ENCODE results near the gene KLK1.

Gene KLK1

GRCh38 chr19:50844296-50844935 is 20.8 kb upstream of the KLK1 start:
- DNase-seq (ENCODE audit: low read depth in 1 of 2, low spot score in 1 of 2), result peak in 1 of 2 experiments; percentile 66
- no peak for TF ChIP-seq JUND (IDR thresholded peaks at IDR 0.05; ENCODE audit: low read depth)
- in situ Hi-C loops (cut with HindIII; ENCODE audit: low pct_unique_long_range_greater_than_20kb, low sequenced_read_pairs), result no loop called here

DNA sequence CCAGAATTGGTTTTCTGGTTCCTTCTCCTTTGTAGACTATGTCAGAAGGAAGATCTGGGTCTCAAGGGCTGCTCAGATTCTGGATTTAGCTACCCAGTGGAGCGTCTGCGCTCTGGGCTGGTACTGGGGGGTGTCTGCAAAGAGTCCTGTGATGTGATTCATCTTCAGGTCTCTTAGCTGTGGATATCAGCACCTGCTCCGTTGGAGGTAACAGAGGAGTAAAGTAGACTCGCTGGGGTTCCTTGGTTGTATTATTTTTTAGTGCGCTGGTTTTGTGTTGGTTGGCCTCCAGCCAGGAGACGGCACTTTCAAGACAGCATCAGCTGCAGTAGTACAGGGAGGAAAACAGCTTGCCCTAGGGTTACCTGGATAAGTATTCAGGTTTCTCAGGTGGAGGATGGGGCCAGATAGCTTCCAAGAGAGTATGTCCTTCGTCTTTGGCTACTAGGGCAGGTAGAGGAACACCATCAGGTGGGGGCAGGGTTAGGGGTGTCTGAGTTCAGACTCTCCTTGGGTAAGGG is 20.2 kb upstream of the KLK1 start:
- TF ChIP-seq JUND (IDR thresholded peaks at IDR 0.05; ENCODE audit: low read depth), result no peak
- in situ Hi-C loops (cut with HindIII; ENCODE audit: low pct_unique_long_range_greater_than_20kb, low sequenced_read_pairs), result no loop called here
- DNase-seq (ENCODE audit: low read depth in 1 of 2, low spot score in 1 of 2), result peak in 1 of 2 experiments; percentile 7

GRCh38 chr19:50843205-50843604 is 19.6 kb upstream of the KLK1 start:
- TF ChIP-seq JUND (IDR thresholded peaks at IDR 0.05; ENCODE audit: low read depth), result no peak
- in situ Hi-C loops (cut with HindIII; ENCODE audit: low pct_unique_long_range_greater_than_20kb, low sequenced_read_pairs), result no loop called here
- DNase-seq (ENCODE audit: low read depth in 1 of 2, low spot score in 1 of 2), result no peak

- TF ChIP-seq JUND (IDR thresholded peaks at IDR 0.05; ENCODE audit: low read depth), result no peak
- in situ Hi-C loops (cut with HindIII; ENCODE audit: low pct_unique_long_range_greater_than_20kb, low sequenced_read_pairs), result no loop called here
- DNase-seq (ENCODE audit: low read depth in 1 of 2, low spot score in 1 of 2), result no peak
These were observed 18.5 kb upstream of the KLK1 start for GRCh38 chr19:50842130-50842529.

DNA sequence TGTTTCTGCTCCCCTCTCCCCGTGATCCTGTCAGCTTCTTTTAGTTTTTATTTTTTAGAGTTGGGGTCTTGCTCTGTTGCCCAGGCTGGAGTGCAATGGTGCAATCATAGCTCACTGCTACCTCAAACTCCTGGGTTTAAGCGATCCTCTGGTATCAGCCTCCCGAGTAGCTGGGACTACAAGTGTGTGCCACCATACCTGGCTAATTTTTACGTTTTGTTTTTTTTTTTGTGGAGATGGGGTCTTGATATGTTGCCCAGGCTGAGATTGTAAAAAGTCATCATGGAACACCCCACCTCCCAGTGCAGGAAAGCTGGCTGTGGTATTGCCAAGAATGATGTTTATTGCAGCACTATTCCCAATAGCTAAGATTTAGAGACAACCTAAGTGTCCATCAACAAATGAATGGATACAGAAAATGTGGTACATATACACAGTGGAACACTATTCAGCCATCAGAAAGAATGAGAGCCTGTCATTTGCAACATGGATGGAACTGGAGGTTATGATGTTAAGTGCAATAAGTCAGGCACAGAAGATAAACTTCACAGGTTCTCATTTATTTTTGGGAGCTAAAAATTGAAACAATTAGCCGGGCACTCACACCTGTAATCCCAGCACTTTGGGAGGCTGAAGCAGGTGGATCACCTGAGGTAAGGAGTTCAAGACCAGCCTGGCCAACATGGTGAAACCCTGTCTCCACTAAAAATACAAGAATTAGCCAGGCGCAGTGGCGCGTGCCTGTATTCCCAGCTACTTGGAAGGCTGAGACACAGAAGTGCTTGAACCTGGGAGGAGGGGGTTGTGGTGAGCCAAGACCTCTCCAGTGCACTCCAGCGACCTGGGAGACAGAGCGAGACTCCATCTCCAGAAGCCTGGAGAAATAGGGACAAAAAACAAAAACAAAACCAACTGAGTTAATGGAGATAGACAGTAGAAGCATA is 16.4 kb upstream of the KLK1 start:
- in situ Hi-C loops (cut with HindIII; ENCODE audit: low pct_unique_long_range_greater_than_20kb, low sequenced_read_pairs), result no loop called here

DNA sequence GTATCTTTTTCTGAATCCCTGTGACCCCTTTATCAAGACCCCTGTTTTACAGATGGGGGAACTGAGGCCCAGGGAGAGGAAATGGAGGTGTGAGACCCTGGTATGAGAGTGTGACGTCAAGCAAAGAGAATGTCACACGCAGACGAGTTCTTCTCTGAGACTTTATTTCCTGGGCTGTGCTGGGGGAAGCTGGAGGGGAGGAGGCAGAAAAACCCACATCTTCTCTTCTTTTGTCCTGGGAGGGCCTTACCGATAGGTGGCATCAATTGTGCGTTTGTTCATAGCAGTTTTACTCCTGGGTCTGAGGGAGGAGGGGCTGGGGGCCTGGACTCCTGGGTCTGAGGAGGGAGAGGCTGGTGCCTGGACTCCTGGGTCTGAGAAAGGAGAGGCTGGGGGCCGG is 14.7 kb upstream of the KLK1 start:
- TF ChIP-seq JUND (IDR thresholded peaks at IDR 0.05; ENCODE audit: low read depth), result no peak
- in situ Hi-C loops (cut with HindIII; ENCODE audit: low pct_unique_long_range_greater_than_20kb, low sequenced_read_pairs), result no loop called here
- peak in 1 of 2 experiments; percentile 37 for DNase-seq (ENCODE audit: low read depth in 1 of 2, low spot score in 1 of 2)

More for the DNA sequence above, 16.4 kb upstream of the KLK1 start:
- TF ChIP-seq JUND (IDR thresholded peaks at IDR 0.05; ENCODE audit: low read depth), result no peak
- DNase-seq (ENCODE audit: low read depth in 1 of 2, low spot score in 1 of 2), result no peak

DNA sequence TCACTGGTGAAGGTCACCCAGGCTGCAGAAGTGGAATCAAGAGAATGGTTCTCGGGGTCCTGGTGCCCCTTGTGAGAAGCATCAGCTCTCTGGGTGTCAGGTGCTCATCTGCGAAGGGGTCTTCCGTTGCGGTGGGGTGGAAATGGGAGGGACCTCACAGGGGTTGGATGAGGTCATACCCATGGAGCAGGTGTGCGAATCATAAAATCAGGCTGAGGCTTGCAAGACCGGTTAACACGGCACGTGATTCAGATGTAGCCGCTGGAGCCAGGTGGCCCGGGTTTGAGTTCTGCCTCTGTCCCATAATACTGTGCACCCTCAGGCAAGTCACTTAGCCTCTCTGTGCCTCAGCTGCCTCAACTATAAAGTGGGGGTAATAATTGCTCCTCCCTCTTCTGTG is 13.7 kb upstream of the KLK1 start:
- in situ Hi-C loops (cut with HindIII; ENCODE audit: low pct_unique_long_range_greater_than_20kb, low sequenced_read_pairs), result no loop called here
- no peak for TF ChIP-seq JUND (IDR thresholded peaks at IDR 0.05; ENCODE audit: low read depth)
- DNase-seq (ENCODE audit: low read depth in 1 of 2, low spot score in 1 of 2), result peak in 1 of 2 experiments; percentile 42

- no peak for TF ChIP-seq JUND (IDR thresholded peaks at IDR 0.05; ENCODE audit: low read depth)
- no peak for DNase-seq (ENCODE audit: low read depth in 1 of 2, low spot score in 1 of 2)
- in situ Hi-C loops (cut with HindIII; ENCODE audit: low pct_unique_long_range_greater_than_20kb, low sequenced_read_pairs), result no loop called here
These were observed 13.1 kb upstream of the KLK1 start for GRCh38 chr19:50836543-50837195.

GRCh38 chr19:50835785-50836542 is 12.4 kb upstream of the KLK1 start:
- TF ChIP-seq JUND (IDR thresholded peaks at IDR 0.05; ENCODE audit: low read depth), result no peak
- peak; percentile 79 to 84 for DNase-seq (ENCODE audit: low read depth in 1 of 2, low spot score in 1 of 2)
- in situ Hi-C loops (cut with HindIII; ENCODE audit: low pct_unique_long_range_greater_than_20kb, low sequenced_read_pairs), result no loop called here

DNA sequence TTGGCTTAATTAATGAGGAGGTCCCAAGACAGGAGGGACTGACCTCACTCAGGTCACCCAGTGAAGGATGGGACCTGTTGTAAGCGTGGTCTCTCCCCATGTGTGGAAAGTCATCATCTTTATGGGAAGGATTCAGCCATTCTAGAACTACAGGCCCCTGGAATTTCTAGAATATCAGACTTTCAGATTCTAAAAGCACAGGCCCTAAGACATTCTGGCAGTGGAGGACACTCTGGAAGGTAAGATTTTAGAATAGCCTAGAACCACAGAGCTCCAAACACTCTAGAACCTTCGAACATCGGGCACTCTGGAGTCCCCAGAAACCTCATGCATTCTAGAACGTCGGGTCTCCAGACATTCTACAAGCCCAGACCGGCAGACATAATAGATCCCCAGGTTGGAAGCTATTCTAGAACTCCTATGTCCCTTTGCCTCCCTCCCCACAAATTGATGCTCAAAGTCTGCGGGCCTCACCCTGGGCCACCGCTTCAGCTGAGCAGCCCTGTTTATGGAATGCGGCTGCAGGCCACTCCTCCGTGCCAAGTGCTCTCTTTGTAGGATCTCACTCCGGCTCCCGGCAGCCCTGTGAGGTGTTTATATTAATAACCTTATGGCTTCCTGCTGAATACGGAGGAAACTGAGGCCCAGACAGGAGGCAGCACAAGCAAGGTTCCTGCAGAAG is 11.7 kb upstream of the KLK1 start:
- peak in 1 of 2 experiments; percentile 29 for DNase-seq (ENCODE audit: low read depth in 1 of 2, low spot score in 1 of 2)
- no peak for TF ChIP-seq JUND (IDR thresholded peaks at IDR 0.05; ENCODE audit: low read depth)
- in situ Hi-C loops (cut with HindIII; ENCODE audit: low pct_unique_long_range_greater_than_20kb, low sequenced_read_pairs), result no loop called here

DNA sequence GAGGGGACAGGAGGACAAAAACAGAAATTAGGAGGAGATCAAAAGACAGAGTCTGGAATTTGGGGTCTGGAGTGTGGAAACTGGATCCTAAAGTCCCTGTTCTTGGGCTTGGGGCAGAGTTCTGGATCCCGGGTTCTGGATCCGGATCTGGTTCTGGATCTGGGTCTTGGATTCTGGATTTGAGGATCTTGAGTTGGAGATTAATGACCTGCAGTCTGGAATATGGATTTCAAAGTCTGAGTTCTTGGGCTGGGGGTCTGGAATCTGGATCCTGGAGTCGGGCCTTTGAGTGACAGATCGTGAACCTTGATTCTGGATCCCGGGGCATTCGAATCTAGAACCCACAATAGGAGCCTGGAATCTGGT is 10.2 kb upstream of the KLK1 start:
- DNase-seq (ENCODE audit: low read depth in 1 of 2, low spot score in 1 of 2), result no peak
- in situ Hi-C loops (cut with HindIII; ENCODE audit: low pct_unique_long_range_greater_than_20kb, low sequenced_read_pairs), result no loop called here
- TF ChIP-seq JUND (IDR thresholded peaks at IDR 0.05; ENCODE audit: low read depth), result no peak
